ENCODE results near the gene VRK2. TPM values are rescaled to one million over a fixed set of nuclear protein-coding genes. Genes with fewer than 3 reads are reported as not detected.

VRK2 gene
- total RNA-seq, 1 experiment from 2014 or later = 20.1 TPM

- POLR2A ChIA-PET = no interaction called here
- H3K27ac Mint-ChIP-seq = no peak overlapping the region
- H3K4me3 Mint-ChIP-seq = no peak overlapping the region
- DNase-seq (ENCODE audit: low spot score) (no peak), ATAC-seq (no peak)
- no peaks in the 10 kb centered on the region for H3K27me3 Mint-ChIP-seq (ENCODE audit: low read depth)
- TF ChIP-seq SP1 (CRISPR knock-in tag; conservative IDR thresholded peaks at IDR 0.05) (no peak), ZNF416 (CRISPR knock-in tag; IDR thresholded peaks at IDR 0.05) (no peak), NFYB (CRISPR knock-in tag; conservative IDR thresholded peaks at IDR 0.05; ENCODE audit: low read depth) (no peak), GTF2I (CRISPR knock-in tag; conservative IDR thresholded peaks at IDR 0.05) (no peak), PRRX2 (CRISPR knock-in tag; IDR thresholded peaks at IDR 0.05) (no peak), MYBL2 (CRISPR knock-in tag; IDR thresholded peaks at IDR 0.05) (no peak)
- no peaks in the 10 kb centered on the region for H3K36me3 Mint-ChIP-seq
- H3K4me1 Mint-ChIP-seq = no peaks in the 10 kb centered on the region
- CTCF ChIA-PET = no interaction called here
- no peaks in the 10 kb centered on the region for H3K9me3 Mint-ChIP-seq
Observed at GRCh38 chr2:58010599-58010998, 36.0 kb upstream of the VRK2 start.

DNA sequence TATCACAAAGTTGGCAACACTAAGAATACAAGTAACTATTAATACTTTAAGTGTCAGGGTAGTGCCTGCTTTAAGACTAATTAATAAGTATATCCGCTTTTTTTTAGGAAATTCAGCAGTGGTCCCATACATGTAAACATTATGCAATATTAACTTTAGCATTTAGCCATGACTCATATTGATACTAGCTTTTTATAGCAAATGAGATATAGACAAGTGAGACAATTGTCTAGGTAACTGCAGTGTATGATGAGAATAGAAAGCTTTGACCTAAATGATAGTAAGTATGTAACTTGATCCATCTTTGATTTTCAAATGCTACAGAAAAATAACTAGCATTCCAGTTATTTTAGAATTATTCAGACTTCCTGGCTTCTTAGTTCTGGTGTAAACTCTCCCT is 27.4 kb upstream of the VRK2 start:
- TF ChIP-seq ERG (CRISPR knock-in tag; IDR thresholded peaks at IDR 0.05) = no peak
- no peak for TF ChIP-seq ATF2 (CRISPR knock-in tag; IDR thresholded peaks at IDR 0.05; ENCODE audit: borderline replicate concordance, low read depth)
- TF ChIP-seq, protein P1, sequence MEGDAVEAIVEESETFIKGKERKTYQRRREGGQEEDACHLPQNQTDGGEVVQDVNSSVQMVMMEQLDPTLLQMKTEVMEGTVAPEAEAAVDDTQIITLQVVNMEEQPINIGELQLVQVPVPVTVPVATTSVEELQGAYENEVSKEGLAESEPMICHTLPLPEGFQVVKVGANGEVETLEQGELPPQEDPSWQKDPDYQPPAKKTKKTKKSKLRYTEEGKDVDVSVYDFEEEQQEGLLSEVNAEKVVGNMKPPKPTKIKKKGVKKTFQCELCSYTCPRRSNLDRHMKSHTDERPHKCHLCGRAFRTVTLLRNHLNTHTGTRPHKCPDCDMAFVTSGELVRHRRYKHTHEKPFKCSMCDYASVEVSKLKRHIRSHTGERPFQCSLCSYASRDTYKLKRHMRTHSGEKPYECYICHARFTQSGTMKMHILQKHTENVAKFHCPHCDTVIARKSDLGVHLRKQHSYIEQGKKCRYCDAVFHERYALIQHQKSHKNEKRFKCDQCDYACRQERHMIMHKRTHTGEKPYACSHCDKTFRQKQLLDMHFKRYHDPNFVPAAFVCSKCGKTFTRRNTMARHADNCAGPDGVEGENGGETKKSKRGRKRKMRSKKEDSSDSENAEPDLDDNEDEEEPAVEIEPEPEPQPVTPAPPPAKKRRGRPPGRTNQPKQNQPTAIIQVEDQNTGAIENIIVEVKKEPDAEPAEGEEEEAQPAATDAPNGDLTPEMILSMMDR (IDR thresholded peaks at IDR 0.05) = no peak
- no peak for TF ChIP-seq FOXP1 (CRISPR knock-in tag; IDR thresholded peaks at IDR 0.05; ENCODE audit: borderline replicate concordance)
- TF ChIP-seq, protein P2, sequence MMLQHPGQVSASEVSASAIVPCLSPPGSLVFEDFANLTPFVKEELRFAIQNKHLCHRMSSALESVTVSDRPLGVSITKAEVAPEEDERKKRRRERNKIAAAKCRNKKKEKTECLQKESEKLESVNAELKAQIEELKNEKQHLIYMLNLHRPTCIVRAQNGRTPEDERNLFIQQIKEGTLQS (CRISPR knock-in tag; conservative IDR thresholded peaks at IDR 0.05) = no peak
- TF ChIP-seq, protein P3, sequence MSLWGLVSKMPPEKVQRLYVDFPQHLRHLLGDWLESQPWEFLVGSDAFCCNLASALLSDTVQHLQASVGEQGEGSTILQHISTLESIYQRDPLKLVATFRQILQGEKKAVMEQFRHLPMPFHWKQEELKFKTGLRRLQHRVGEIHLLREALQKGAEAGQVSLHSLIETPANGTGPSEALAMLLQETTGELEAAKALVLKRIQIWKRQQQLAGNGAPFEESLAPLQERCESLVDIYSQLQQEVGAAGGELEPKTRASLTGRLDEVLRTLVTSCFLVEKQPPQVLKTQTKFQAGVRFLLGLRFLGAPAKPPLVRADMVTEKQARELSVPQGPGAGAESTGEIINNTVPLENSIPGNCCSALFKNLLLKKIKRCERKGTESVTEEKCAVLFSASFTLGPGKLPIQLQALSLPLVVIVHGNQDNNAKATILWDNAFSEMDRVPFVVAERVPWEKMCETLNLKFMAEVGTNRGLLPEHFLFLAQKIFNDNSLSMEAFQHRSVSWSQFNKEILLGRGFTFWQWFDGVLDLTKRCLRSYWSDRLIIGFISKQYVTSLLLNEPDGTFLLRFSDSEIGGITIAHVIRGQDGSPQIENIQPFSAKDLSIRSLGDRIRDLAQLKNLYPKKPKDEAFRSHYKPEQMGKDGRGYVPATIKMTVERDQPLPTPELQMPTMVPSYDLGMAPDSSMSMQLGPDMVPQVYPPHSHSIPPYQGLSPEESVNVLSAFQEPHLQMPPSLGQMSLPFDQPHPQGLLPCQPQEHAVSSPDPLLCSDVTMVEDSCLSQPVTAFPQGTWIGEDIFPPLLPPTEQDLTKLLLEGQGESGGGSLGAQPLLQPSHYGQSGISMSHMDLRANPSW (CRISPR knock-in tag; conservative IDR thresholded peaks at IDR 0.05; ENCODE audit: low read depth) = no peak
- TF ChIP-seq ATF1 (CRISPR knock-in tag; IDR thresholded peaks at IDR 0.05) = no peak
- H3K27ac Mint-ChIP-seq = no peak overlapping the region
- DNase-seq (ENCODE audit: low spot score) = no peak
- no peaks in the 10 kb centered on the region for H3K4me1 Mint-ChIP-seq
- H3K36me3 Mint-ChIP-seq = no peaks in the 10 kb centered on the region; the same call in 1 of the 2 replicates
- POLR2A ChIA-PET = no interaction called here
- peaks cover 4% of the 10 kb centered on the region for H3K9me3 Mint-ChIP-seq
- no peak for ATAC-seq
- CTCF ChIA-PET = no interaction called here
- no peaks in the 10 kb centered on the region for H3K27me3 Mint-ChIP-seq (ENCODE audit: low read depth)
- H3K4me3 Mint-ChIP-seq = no peak overlapping the region

DNA sequence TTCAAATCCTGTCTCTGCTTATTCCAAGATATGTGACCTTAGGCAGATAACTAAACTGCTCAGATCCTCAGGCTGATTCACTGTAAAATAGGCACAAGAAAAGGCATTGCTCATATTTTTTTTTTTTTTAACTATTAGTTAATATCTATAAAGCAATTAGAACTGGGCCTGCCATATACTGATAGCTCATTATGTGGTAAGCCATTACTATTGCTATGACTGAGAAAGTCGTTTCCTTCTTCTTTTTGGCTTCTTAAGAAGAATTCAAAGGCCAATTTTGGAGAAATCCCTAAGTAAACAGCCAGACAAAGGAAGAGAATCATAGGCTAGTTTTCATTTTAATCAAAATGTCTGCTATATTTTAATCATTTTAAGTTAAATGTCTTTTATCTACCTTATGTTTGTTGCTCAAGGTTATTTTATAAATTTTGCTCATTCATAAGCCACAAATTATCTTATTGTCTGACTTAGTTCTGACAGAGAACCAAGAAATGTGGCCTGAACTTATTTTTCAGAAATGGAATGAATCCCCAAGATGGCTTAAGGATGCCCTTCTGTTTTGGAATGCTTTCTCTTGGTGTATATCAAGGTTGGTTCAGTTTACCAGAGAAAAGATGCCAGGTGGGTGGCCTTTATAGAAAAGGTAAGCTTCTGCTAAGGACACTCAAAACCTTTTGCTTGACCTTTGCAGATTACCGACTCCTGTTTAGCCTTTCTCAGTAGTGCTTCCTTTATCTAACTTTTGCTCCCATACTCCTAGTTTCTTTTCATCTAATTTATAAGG is 21.3 kb upstream of the VRK2 start:
- CTCF ChIA-PET = no interaction called here
- Mint-ChIP-seq H3K27ac (no peak overlapping the region), H3K4me3 (no peak overlapping the region), H3K9me3 (no peaks in the 10 kb centered on the region), H3K36me3 (no peaks in the 10 kb centered on the region), H3K27me3 (ENCODE audit: low read depth) (no peaks in the 10 kb centered on the region), H3K4me1 (no peaks in the 10 kb centered on the region)
- no peak for TF ChIP-seq CREM (CRISPR knock-in tag; IDR thresholded peaks at IDR 0.05)
- POLR2A ChIA-PET = no interaction called here
- DNase-seq (ENCODE audit: low spot score) (no peak), ATAC-seq (no peak)
